Heart left ventricle (tissue), 16 donors: ENCODE data around the gene PKDCC. TPM values are rescaled to one million over a fixed set of nuclear protein-coding genes. Genes with fewer than 3 reads are reported as not detected.
"Not testable (repeated sequence)": the region's sequence is repeated elsewhere in the genome, so short reads cannot be mapped to it uniquely, and the experiment has no call there.

Experiments
- ATAC-seq, 4 donors: fragments of 200-7000 bp; cut with Tn5 transposase; one replicate each; pipeline ENCODE4 v1.9.1; 2020 to 2022; ENCODE audit warnings: moderate library complexity in 4 of 4, mild to moderate bottlenecking in 3 of 4, moderate number of reproducible peaks in 1 of 4
- DNase-seq, 5 donors: peaks; one replicate each; pipeline ENCODE4 v3.0.0-alpha.2; 2020
- H3K27ac ChIP-seq, 12 donors: fragments of 200-600 bp; sonication (generic) in 4 of 12; one replicate each; pipeline versions ENCODE4 v1.5.0 to v1.8.0; 2016 to 2022; ENCODE audit warnings: mild to moderate bottlenecking in 2 of 12
- H3K27me3 ChIP-seq, 9 donors: fragments of 200-600 bp; sonication (generic) in 2 of 9; one replicate each; pipeline versions ENCODE4 v1.5.1 to v1.8.0; 2016 to 2022; ENCODE audit warnings: mild to moderate bottlenecking in 3 of 9
- H3K36me3 ChIP-seq, 9 donors: fragments of 200-600 bp; sonication (generic) in 2 of 9; one replicate each; pipeline versions ENCODE4 v1.5.0 to v1.8.0; 2018 to 2022; ENCODE audit warnings: mild to moderate bottlenecking in 2 of 9
- H3K4me1 ChIP-seq, 12 donors: fragments of 200-600 bp; sonication (generic) in 4 of 12; one replicate each; pipeline versions ENCODE4 v1.5.0 to v1.8.0; 2016 to 2022; ENCODE audit warnings: mild to moderate bottlenecking in 3 of 12
- H3K4me3 ChIP-seq, 12 donors: fragments of 200-600 bp; sonication (generic) in 4 of 12; one replicate each; pipeline versions ENCODE4 v1.5.0 to v1.8.0; 2017 to 2022; ENCODE audit warnings: mild to moderate bottlenecking in 9 of 12, moderate library complexity in 4 of 12
- H3K9me3 ChIP-seq, 12 donors: fragments of 200-600 bp; sonication (generic) in 4 of 12; one replicate each; pipeline versions ENCODE4 v1.5.0 to v1.8.0; 2016 to 2022; ENCODE audit warnings: mild to moderate bottlenecking in 1 of 12
- CTCF ChIP-seq, 12 donors: fragments of 200-600 bp; sonication (generic) in 4 of 12; IDR thresholded peaks; one replicate each; pipeline versions ENCODE4 v1.5.0 to v1.8.0; 2018 to 2022; ENCODE audit warnings: antibody characterized with exemption in 12 of 12, mild to moderate bottlenecking in 5 of 12
- POLR2A ChIP-seq, 2 donors: fragments of 450-650 bp; IDR thresholded peaks; one replicate each; pipeline ENCODE4 v1.6.1; 2017; ENCODE audit warnings: antibody characterized with exemption in 2 of 2, mild to moderate bottlenecking in 2 of 2, moderate library complexity in 2 of 2
- WGBS, 4 donors: extraction: QIAGEN DNeasy Blood & Tissue Kit in 2 of 4; methylation state at CpG; one replicate each; pipeline versions ENCODE4 v1.1.5 to v1.1.7; 2013 to 2018; 5-methylcytosine and 5-hydroxymethylcytosine counted together
- intact Hi-C, 10 donors: fragments of 100-400 bp; cut with DNase I; formaldehyde crosslinking; loops; one replicate each; pipeline versions ENCODE4 v1.11.1 to v1.14.2; 2022
- polyA plus RNA-seq, 2 donors: library from polyadenylated mRNA; stranded (reverse); fragments of 200-250 nt; gene quantifications; one replicate each; pipeline ENCODE4 v1.2.3, GENCODE V29; 2013
- total RNA-seq, 9 donors: library from RNA; depleted of rRNA in 2 of 9; stranded (reverse); fragments of >200 nt in 2 of 9; fragmentation: NEBNext Ultra II Directional in 3 of 9; extraction: Animal tissue kit (Norgen Biotek cat#: 25700) in 3 of 9; gene quantifications; one replicate each; pipeline versions ENCODE4 v1.1.0 to v1.2.4, GENCODE V29; 2016 to 2023
- donor health status: ischemic (EF 13 %, LVEDD 7.1; RV severe dilation, severe dysfunction).
- donor health status: healthy with polysubstance abuse.
- donor health status: DM: no; HTN: yes; CAD: no.
- donor health status: DM: no; HTN: no; CAD: no.
- donor health status: ischemic (EF 25% LVEDD 6.9; RV normal size, moderate dysfunction).
- donor health status: ischemic (EF 25% LVEDD 5.7; RV mildly dilated, moderate dysfunction).
- donor health status: healthy.
- donor health status: DM: yes; HTN: yes; CAD: no.
- donor health status: ischemic (EF 35%, LVEDD 5.7; RV mildly dilated, moderate dysfunction).
- donor health status: nonischemic (EF 11% LVEDD 7.7; RV severe dilation, severe dysfunction).
- donor health status: DM: yes; HTN: yes; CAD: no.
- donor health status: PGD.
- donor health status: ischemic (EF 29% LVEDD 5.4; RV normal size, mild dysfunction).
- donor health status: nonischemic (EF 23%, LVEDD 6.1; RV moderate dilation, normal function).

Gene PKDCC
- total and polyA plus RNA-seq, 11 donors = 22.7 to 124 (median 53.2) TPM

GRCh38 chr2:42030829-42031228 is 17.0 kb upstream of the PKDCC start:
- WGBS, 4 donors = 93 to 98% (median 93%) methylated on average over 1 of the region's 1 CpG
- intact Hi-C loops = no loop called here

GRCh38 chr2:42031281-42032223 is 16.3 kb upstream of the PKDCC start:
- ATAC-seq (peak in 2 of 4 donors; percentile 8 to 24), DNase-seq (no peak)
- Histone ChIP-seq H3K9me3 (no peaks in the 10 kb centered on the region), H3K27ac (no peak overlapping the region), H3K27me3 (no peaks in the 10 kb centered on the region), H3K4me1 (peaks cover 0 to 29% (median 14%) of the 10 kb centered on the region in 12 donors), H3K36me3 (no peaks in the 10 kb centered on the region), H3K4me3 (no peak overlapping the region)
- TF ChIP-seq POLR2A (IDR thresholded peaks at IDR 0.05) (no peak), CTCF (IDR thresholded peaks at IDR 0.05) (no peak)
- intact Hi-C loops = no loop called here
- 52 to 75% (median 69%) methylated on average over 4 of the region's 4 CpGs for WGBS, 4 donors

More at GRCh38 chr2:42030829-42031228, 17.0 kb upstream of the PKDCC start:
- Histone ChIP-seq H3K36me3 (no peaks in the 10 kb centered on the region), H3K9me3 (no peaks in the 10 kb centered on the region), H3K27ac (no peak overlapping the region), H3K4me1 (peaks cover 0 to 34% (median 16%) of the 10 kb centered on the region in 12 donors), H3K27me3 (no peaks in the 10 kb centered on the region), H3K4me3 (no peak overlapping the region)
- no peak for DNase-seq
- TF ChIP-seq CTCF (IDR thresholded peaks at IDR 0.05) (no peak), POLR2A (IDR thresholded peaks at IDR 0.05) (no peak)
- no peak for ATAC-seq

- H3K9me3 ChIP-seq = no peaks in the 10 kb centered on the region
- no peak overlapping the region for H3K4me3 ChIP-seq
- H3K4me1 ChIP-seq = peaks cover 0 to 27% (median 14%) of the 10 kb centered on the region in 12 donors
- no peaks in the 10 kb centered on the region for H3K27me3 ChIP-seq
- no peaks in the 10 kb centered on the region for H3K36me3 ChIP-seq
- no peak for DNase-seq
- no peak for ATAC-seq
- intact Hi-C loops = no loop called here
- WGBS, 4 donors = 83 to 89% (median 87%) methylated on average over 6 of the region's 6 CpGs
- TF ChIP-seq CTCF (IDR thresholded peaks at IDR 0.05) = no peak
- TF ChIP-seq POLR2A (IDR thresholded peaks at IDR 0.05) = no peak
- no peak overlapping the region for H3K27ac ChIP-seq
These were observed 15.6 kb upstream of the PKDCC start for GRCh38 chr2:42032224-42032620.

DNA sequence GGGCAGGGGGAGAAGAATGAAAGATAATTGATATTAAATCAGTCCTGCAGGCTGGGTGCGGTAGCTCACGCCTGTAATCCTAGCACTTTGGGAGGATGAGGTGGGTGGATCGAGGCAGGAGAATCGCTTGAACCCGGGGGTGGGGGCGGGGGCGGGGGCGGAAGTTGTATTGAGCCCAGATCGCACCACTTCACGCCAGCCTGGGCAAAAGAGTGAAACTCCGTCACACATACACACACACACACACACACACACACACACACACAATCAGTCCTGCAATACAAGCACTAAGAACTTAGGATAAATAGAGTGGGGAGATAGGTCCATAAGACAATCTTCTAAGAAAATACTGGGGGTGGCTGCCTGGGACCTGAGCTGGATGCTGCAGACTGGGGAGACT is 15.1 kb upstream of the PKDCC start:
- no peaks in the 10 kb centered on the region for H3K27me3 ChIP-seq
- TF ChIP-seq CTCF (IDR thresholded peaks at IDR 0.05) (no peak), POLR2A (IDR thresholded peaks at IDR 0.05) (no peak)
- intact Hi-C loops = no loop called here
- no peaks in the 10 kb centered on the region for H3K9me3 ChIP-seq
- WGBS, 4 donors = 79 to 88% (median 82%) methylated on average over 11 of the region's 11 CpGs
- H3K36me3 ChIP-seq = no peaks in the 10 kb centered on the region
- no peak overlapping the region for H3K27ac ChIP-seq
- no peak overlapping the region for H3K4me3 ChIP-seq
- H3K4me1 ChIP-seq = peaks cover 0 to 23% (median 14%) of the 10 kb centered on the region in 12 donors
- DNase-seq (no peak), ATAC-seq (no peak)

- ATAC-seq, H3K27me3 ChIP-seq, H3K9me3 ChIP-seq, H3K27ac ChIP-seq, H3K4me1 ChIP-seq, intact Hi-C loops, DNase-seq, H3K36me3 ChIP-seq, H3K4me3 ChIP-seq: not testable (repeated sequence)
- 67 to 82% (median 72%) methylated on average over 6 of the region's 6 CpGs for WGBS, 4 donors
These were observed 13.7 kb upstream of the PKDCC start for GRCh38 chr2:42034096-42034495.
